ENCODE data around the gene RABEPK.
"Not testable (repeated sequence)": the region's sequence is repeated elsewhere in the genome, so short reads cannot be mapped to it uniquely, and the experiment has no call there.

The RABEPK gene

DNA sequence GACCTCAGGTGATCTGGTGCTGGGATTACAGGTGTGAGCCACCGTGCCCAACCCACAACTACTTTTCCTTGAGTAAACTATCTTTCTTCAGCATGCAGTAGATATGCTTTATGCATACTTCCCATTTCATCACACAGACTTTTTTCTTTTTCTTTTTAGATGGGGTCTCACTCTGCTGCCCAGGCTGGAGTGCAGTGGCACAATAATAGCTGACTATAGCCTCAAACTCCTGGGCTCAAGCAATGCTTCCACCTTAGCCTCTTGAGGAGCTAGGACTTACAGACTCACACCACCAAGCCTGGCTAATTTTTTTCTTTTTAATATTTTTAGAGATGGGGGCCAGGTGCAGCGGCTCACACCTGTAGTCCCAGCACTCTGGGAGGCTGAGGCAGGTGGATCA, 33.6 kb upstream of the RABEPK start:
- H3K27me3 ChIP-seq (ENCODE audit: insufficient read depth, insufficient read length), result no peaks in the 10 kb centered on the region
- no peak overlapping the region for H3K4me3 ChIP-seq (ENCODE audit: insufficient read length, low read depth)
- DNase-seq (ENCODE audit: low read depth, low spot score), result no peak
- H3K9me3 ChIP-seq (ENCODE audit: insufficient read depth, low read length), result no peaks in the 10 kb centered on the region
- no peaks in the 10 kb centered on the region for H3K4me1 ChIP-seq (ENCODE audit: insufficient read depth, insufficient read length)
- no peak overlapping the region for H3K9ac ChIP-seq (ENCODE audit: insufficient read length, low read depth)
- peaks cover 13% of the 10 kb centered on the region for H3K36me3 ChIP-seq (ENCODE audit: insufficient read depth, insufficient read length, low read length)
- no peak for TF ChIP-seq SUZ12 (IDR thresholded peaks at IDR 0.05; ENCODE audit: extremely low read depth, insufficient read depth, insufficient read length)
- no peak for TF ChIP-seq YY1 (IDR thresholded peaks at IDR 0.05; ENCODE audit: insufficient read depth, insufficient read length)
- TF ChIP-seq ZNF274 (IDR thresholded peaks at IDR 0.05; ENCODE audit: low read depth, low read length), result no peak

DNA sequence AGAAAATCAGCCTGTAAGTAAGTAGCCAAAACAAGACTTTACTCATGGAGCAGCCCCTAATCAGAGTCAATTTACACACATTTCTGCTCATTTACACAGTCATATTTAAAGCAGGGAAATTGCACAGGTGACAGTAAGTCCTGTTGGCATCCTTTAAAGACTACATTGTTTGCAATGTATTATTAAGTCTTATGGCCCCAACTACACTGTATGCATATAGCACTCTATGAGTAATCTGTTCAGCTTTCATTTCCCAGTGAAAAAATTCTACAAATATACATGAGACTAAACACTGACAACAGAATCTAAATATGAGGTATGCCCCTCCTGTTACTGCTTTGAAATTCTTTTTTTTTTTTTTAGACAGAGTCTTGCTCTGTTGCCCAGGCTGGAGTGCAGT, 30.4 kb upstream of the RABEPK start:
- Histone ChIP-seq H3K36me3 (ENCODE audit: insufficient read depth, insufficient read length, low read length) (peaks cover 13% of the 10 kb centered on the region), H3K9me3 (ENCODE audit: insufficient read depth, low read length) (no peaks in the 10 kb centered on the region), H3K4me3 (ENCODE audit: insufficient read length, low read depth) (no peak overlapping the region), H3K4me1 (ENCODE audit: insufficient read depth, insufficient read length) (no peaks in the 10 kb centered on the region), H3K9ac (ENCODE audit: insufficient read length, low read depth) (no peak overlapping the region), H3K27me3 (ENCODE audit: insufficient read depth, insufficient read length) (no peaks in the 10 kb centered on the region)
- DNase-seq (ENCODE audit: low read depth, low spot score), result no peak
- TF ChIP-seq YY1 (IDR thresholded peaks at IDR 0.05; ENCODE audit: insufficient read depth, insufficient read length) (no peak), SUZ12 (IDR thresholded peaks at IDR 0.05; ENCODE audit: extremely low read depth, insufficient read depth, insufficient read length) (no peak), ZNF274 (IDR thresholded peaks at IDR 0.05; ENCODE audit: low read depth, low read length) (no peak)

- Histone ChIP-seq H3K9me3 (ENCODE audit: insufficient read depth, low read length) (no peaks in the 10 kb centered on the region), H3K36me3 (ENCODE audit: insufficient read depth, insufficient read length, low read length) (peaks cover 11% of the 10 kb centered on the region), H3K27me3 (ENCODE audit: insufficient read depth, insufficient read length) (no peaks in the 10 kb centered on the region), H3K4me3 (ENCODE audit: insufficient read length, low read depth) (no peak overlapping the region), H3K9ac (ENCODE audit: insufficient read length, low read depth) (no peak overlapping the region), H3K4me1 (ENCODE audit: insufficient read depth, insufficient read length) (no peaks in the 10 kb centered on the region)
- TF ChIP-seq SUZ12 (IDR thresholded peaks at IDR 0.05; ENCODE audit: extremely low read depth, insufficient read depth, insufficient read length) (no peak), YY1 (IDR thresholded peaks at IDR 0.05; ENCODE audit: insufficient read depth, insufficient read length) (no peak), ZNF274 (IDR thresholded peaks at IDR 0.05; ENCODE audit: low read depth, low read length) (no peak)
- DNase-seq (ENCODE audit: low read depth, low spot score), result no peak
Measured at GRCh38 chr9:125172031-125172755, 28.1 kb upstream of the RABEPK start.

DNA sequence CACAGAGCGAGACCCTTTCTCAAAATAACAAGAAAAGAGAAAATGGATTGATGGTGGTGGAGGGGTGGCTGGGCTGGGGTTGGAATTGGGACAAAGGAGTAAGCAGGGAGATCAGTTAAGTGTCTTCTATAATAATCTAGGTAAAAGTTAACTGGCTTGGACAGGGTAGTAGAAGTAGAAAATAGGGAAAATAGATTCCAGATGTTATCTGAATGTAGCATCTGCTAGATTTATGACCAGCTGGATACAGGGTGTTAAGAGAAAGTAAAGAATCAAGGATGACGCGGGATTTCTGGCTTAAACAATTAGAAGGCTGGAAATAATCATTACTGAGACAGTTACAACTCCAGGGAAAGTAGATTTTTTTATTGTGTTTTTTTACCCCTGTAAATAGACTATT, 23.7 kb upstream of the RABEPK start:
- H3K27me3 ChIP-seq (ENCODE audit: insufficient read depth, insufficient read length), result no peaks in the 10 kb centered on the region
- no peak for TF ChIP-seq YY1 (IDR thresholded peaks at IDR 0.05; ENCODE audit: insufficient read depth, insufficient read length)
- TF ChIP-seq SUZ12 (IDR thresholded peaks at IDR 0.05; ENCODE audit: extremely low read depth, insufficient read depth, insufficient read length), result no peak
- TF ChIP-seq ZNF274 (IDR thresholded peaks at IDR 0.05; ENCODE audit: low read depth, low read length), result no peak
- no peaks in the 10 kb centered on the region for H3K36me3 ChIP-seq (ENCODE audit: insufficient read depth, insufficient read length, low read length)
- H3K4me1 ChIP-seq (ENCODE audit: insufficient read depth, insufficient read length), result no peaks in the 10 kb centered on the region
- no peaks in the 10 kb centered on the region for H3K9me3 ChIP-seq (ENCODE audit: insufficient read depth, low read length)
- no peak overlapping the region for H3K4me3 ChIP-seq (ENCODE audit: insufficient read length, low read depth)
- no peak for DNase-seq (ENCODE audit: low read depth, low spot score)
- H3K9ac ChIP-seq (ENCODE audit: insufficient read length, low read depth), result no peak overlapping the region

GRCh38 chr9:125177888-125178287, 22.5 kb upstream of the RABEPK start:
- TF ChIP-seq ZNF274 (IDR thresholded peaks at IDR 0.05; ENCODE audit: low read depth, low read length) (no peak), YY1 (IDR thresholded peaks at IDR 0.05; ENCODE audit: insufficient read depth, insufficient read length) (no peak), SUZ12 (IDR thresholded peaks at IDR 0.05; ENCODE audit: extremely low read depth, insufficient read depth, insufficient read length) (no peak)
- no peak for DNase-seq (ENCODE audit: low read depth, low spot score)
- H3K4me3 ChIP-seq (ENCODE audit: insufficient read length, low read depth), result no peak overlapping the region
- no peaks in the 10 kb centered on the region for H3K27me3 ChIP-seq (ENCODE audit: insufficient read depth, insufficient read length)
- H3K9ac ChIP-seq (ENCODE audit: insufficient read length, low read depth), result no peak overlapping the region
- no peaks in the 10 kb centered on the region for H3K9me3 ChIP-seq (ENCODE audit: insufficient read depth, low read length)
- no peaks in the 10 kb centered on the region for H3K4me1 ChIP-seq (ENCODE audit: insufficient read depth, insufficient read length)
- no peaks in the 10 kb centered on the region for H3K36me3 ChIP-seq (ENCODE audit: insufficient read depth, insufficient read length, low read length)

DNA sequence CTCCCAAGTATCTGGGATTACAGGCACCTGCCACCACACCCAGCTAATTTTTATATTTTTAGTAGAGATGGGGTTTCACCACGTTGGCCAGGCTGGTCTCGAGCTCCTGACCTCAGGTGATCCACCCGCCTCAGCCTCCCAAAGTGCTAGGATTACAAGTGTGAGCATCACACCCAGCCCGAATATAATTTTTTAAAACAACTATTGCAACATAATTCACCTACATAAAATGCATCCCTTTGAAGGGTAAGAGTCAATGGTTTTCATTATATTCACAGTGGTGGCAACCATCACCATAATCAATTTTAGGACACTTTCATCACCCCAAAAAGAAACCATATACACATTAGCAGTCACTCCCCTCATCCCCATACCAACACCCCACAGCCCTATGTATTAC, 20.6 kb upstream of the RABEPK start:
- H3K4me3 ChIP-seq (ENCODE audit: insufficient read length, low read depth); H3K9me3 ChIP-seq (ENCODE audit: insufficient read depth, low read length); DNase-seq (ENCODE audit: low read depth, low spot score); H3K27me3 ChIP-seq (ENCODE audit: insufficient read depth, insufficient read length); H3K9ac ChIP-seq (ENCODE audit: insufficient read length, low read depth); H3K4me1 ChIP-seq (ENCODE audit: insufficient read depth, insufficient read length); H3K36me3 ChIP-seq (ENCODE audit: insufficient read depth, insufficient read length, low read length): not testable (repeated sequence)

DNA sequence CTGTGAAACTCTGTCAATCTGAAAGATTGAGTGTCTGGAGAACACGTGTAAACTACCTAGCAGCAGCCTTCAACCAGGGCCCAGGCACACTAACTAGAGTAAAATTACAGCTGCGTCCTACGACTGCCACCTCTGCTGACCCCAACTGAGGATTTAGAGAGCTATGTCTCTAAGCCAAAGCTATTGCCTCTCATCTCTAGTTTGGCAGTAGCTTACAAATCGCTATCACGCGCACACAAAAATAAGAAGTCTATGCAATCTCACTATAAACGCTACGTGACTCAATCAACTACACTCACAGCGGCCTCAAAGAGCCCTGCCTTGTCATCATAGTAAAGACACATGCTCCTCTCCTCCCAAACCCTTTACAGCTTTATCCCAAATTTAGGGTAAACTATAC, 19.5 kb upstream of the RABEPK start:
- H3K9me3 ChIP-seq (ENCODE audit: insufficient read depth, low read length), result no peaks in the 10 kb centered on the region

DNA sequence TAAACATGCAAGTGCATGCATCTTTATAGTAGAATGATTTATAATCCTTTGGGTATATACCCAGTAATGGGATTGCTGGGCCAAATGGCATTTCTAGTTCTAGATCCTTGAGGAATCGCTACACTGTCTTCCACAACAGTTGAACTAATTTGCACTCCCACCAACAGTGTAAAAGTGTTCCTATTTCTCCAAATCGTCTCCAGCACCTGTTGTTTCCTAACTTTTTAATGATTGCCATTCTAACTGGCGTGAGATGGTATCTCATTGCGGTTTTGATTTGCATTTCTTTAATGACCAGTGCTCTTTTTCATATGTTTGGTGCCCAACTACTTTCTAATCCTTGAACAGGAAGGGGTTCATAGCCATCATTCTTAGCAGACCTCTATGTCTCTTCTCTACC, 18.6 kb upstream of the RABEPK start:
- DNase-seq (ENCODE audit: low read depth, low spot score); H3K36me3 ChIP-seq (ENCODE audit: insufficient read depth, insufficient read length, low read length); H3K27me3 ChIP-seq (ENCODE audit: insufficient read depth, insufficient read length); H3K9ac ChIP-seq (ENCODE audit: insufficient read length, low read depth); H3K4me1 ChIP-seq (ENCODE audit: insufficient read depth, insufficient read length); H3K4me3 ChIP-seq (ENCODE audit: insufficient read length, low read depth); H3K9me3 ChIP-seq (ENCODE audit: insufficient read depth, low read length): not testable (repeated sequence)

More for the DNA sequence above, 19.5 kb upstream of the RABEPK start:
- Histone ChIP-seq H3K27me3 (ENCODE audit: insufficient read depth, insufficient read length) (no peaks in the 10 kb centered on the region), H3K36me3 (ENCODE audit: insufficient read depth, insufficient read length, low read length) (peaks cover 5% of the 10 kb centered on the region), H3K9ac (ENCODE audit: insufficient read length, low read depth) (no peak overlapping the region), H3K4me3 (ENCODE audit: insufficient read length, low read depth) (no peak overlapping the region), H3K4me1 (ENCODE audit: insufficient read depth, insufficient read length) (no peaks in the 10 kb centered on the region)
- no peak for DNase-seq (ENCODE audit: low read depth, low spot score)
- TF ChIP-seq ZNF274 (IDR thresholded peaks at IDR 0.05; ENCODE audit: low read depth, low read length) (no peak), SUZ12 (IDR thresholded peaks at IDR 0.05; ENCODE audit: extremely low read depth, insufficient read depth, insufficient read length) (no peak), YY1 (IDR thresholded peaks at IDR 0.05; ENCODE audit: insufficient read depth, insufficient read length) (no peak)

All from NT2/D1 (cell line).